ENCODE measurements around the gene OR10G6. TPM values are rescaled to one million over a fixed set of nuclear protein-coding genes. Genes with fewer than 3 reads are reported as not detected.

The OR10G6 gene
- not detected in 2 replicates for total RNA-seq

GRCh38 chr11:123995119-123995518, at the start of gene OR10G6:
Gene OR10G6 (minus strand): TSS chr11:123995161. CDS start chr11:123995161, 0 bp downstream.

GRCh38 chr11:124041254-124041653, 46.3 kb upstream of the OR10G6 start, which contains the start of gene OR10G7:
Gene OR10G7 (minus strand): TSS chr11:124041325. CDS start chr11:124039001, 2,324 bp downstream.

GRCh38 chr11:124026498-124026897, 31.5 kb upstream of the OR10G6 start, which contains the start of gene OR10G8:
Gene OR10G8 (plus strand): TSS chr11:124026798. CDS start chr11:124029623, 2,825 bp downstream.

GRCh38 chr11:124012697-124013096, 17.7 kb upstream of the OR10G6 start, which contains the start of gene OR10G4:
Gene OR10G4 (plus strand): TSS chr11:124012997. CDS start chr11:124015575, 2,578 bp downstream.

GRCh38 chr11:123977731-123978347, 17.1 kb downstream of the OR10G6 start, which contains the start of gene OR10S1:
Gene OR10S1 (minus strand): TSS chr11:123977781. CDS start chr11:123977664, 117 bp downstream.

Other genes with a start within 250 kb of the OR10G6 start
- gene OR6X1, start 240.6 kb downstream of the OR10G6 start, total RNA-seq: not detected in 2 replicates
- not detected in 2 replicates for gene OR6M1, start 188.8 kb downstream of the OR10G6 start, total RNA-seq
- not detected in 2 replicates for gene TMEM225, start 109.5 kb downstream of the OR10G6 start, total RNA-seq
- not detected in 2 replicates for gene OR8D4, start 93.0 kb downstream of the OR10G6 start, total RNA-seq
- not detected in 2 replicates for gene OR4D5, start 55.5 kb downstream of the OR10G6 start, total RNA-seq
- gene OR6T1, start 51.3 kb downstream of the OR10G6 start, total RNA-seq: not detected in 2 replicates
- gene OR10S1, start 17.4 kb downstream of the OR10G6 start, total RNA-seq: not detected in 2 replicates
- not detected in 2 replicates for gene OR10G4, start 17.8 kb upstream of the OR10G6 start, total RNA-seq
- not detected in 2 replicates for gene OR10G9, start 27.9 kb upstream of the OR10G6 start, total RNA-seq
- not detected in 2 replicates for gene OR10G8, start 31.6 kb upstream of the OR10G6 start, total RNA-seq
- not detected in 2 replicates for gene OR10G7, start 46.2 kb upstream of the OR10G6 start, total RNA-seq
- 10.1 and 14.5 TPM in 2 replicates for gene VWA5A, start 120.3 kb upstream of the OR10G6 start, total RNA-seq
- not detected in 2 replicates for gene OR10D3, start 188.2 kb upstream of the OR10G6 start, total RNA-seq
- gene OR8G1, start 245.9 kb upstream of the OR10G6 start, total RNA-seq: not detected in 2 replicates